HTR-8/SVneo (cell line): ENCODE measurements around the gene HOXD10.

Source experiments
- DNase-seq: peaks from one replicate; pipeline ENCODE4 v3.0.0; 2011; ENCODE audit warnings: low spot score, mixed read lengths; ENCODE audit not compliant: insufficient read length
- FAIRE-seq: peaks from 2 replicates; lab custom pipeline; 2011; peaks lifted over from hg19 to GRCh38; lab: Jason Lieb, UNC

HOXD10 gene

DNA sequence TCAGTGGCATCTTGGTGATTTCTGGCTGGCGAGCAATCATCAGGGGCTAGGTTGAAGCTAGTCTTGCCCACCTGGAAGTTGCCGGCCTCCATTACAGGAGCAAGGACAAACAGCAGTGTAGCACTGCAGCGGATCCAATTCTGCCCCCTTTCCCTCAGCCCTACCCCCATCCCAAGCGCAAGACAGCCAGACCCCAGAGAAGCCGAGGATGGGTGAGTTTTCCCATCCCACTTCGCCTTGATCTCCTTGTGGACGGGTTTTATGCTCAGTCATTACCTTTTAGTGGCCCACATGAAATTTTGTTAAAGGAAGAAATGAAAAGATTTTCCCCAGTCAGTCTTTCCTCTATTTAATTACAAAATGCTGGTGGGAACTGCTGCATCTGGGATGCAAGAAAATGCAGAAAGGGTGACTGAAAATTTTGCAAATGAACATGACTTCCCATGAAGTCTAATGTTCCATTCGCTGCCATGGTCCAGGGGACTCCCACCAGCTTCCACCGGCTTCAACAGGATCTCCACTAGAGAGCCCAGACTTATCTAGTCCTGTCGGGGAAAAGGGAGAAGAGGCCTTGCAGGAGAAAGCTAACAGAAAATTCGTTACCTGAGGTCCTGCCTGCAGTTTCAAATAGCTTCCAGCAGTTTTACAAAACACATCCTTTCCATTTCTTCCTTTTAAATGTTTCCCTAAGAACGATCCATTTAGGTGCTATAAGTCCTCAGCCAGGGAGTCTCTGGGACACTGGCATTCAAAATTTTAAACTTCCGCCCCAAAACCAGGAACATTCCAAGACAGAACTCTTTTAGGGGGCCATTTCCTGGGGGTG, 4.0 kb downstream of the HOXD10 start:
- no peak for DNase-seq
- no peak for FAIRE-seq

DNA sequence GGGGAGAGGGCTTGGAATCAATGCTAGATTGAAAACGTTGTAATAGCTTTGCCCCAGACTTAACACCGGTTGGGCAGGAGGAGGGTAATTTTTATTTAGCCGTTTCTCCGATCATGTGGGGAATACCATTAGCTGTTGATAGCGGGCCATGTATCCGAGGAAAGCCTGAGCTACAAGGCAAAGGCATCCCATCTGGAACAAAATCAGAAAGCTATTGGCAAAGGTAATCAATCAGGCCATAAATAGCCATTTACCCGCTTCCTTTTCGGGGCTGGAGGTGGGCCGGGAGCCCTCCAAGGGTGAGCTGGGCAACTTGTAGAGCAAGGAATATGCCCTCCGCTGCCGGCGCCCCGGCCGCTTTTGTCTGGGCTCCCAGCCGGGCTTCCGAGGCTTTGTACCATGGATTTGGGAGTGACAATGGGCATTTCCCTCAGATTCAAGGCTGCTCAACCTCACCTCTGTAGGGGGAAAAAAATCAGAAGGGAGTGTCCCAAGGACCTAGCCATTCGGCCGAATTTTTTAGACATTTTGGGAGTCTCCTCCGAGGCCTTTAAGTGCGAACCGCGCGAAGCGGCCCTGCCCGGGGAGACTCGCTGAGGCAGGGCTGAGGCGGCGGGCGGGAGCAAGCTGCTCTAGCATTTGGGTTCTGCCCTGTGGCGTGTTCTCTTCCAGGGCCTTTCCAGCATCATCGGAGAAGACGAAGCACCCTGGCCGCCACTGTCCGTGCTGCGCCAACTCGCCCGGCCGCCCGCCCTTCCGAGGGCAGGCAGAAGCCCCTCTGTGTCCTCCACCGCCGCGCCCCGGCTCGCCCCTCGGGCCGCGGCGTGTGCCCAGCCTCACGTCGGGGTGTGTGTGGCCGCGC, 4.8 kb downstream of the HOXD10 start:
- no peak for DNase-seq

DNA sequence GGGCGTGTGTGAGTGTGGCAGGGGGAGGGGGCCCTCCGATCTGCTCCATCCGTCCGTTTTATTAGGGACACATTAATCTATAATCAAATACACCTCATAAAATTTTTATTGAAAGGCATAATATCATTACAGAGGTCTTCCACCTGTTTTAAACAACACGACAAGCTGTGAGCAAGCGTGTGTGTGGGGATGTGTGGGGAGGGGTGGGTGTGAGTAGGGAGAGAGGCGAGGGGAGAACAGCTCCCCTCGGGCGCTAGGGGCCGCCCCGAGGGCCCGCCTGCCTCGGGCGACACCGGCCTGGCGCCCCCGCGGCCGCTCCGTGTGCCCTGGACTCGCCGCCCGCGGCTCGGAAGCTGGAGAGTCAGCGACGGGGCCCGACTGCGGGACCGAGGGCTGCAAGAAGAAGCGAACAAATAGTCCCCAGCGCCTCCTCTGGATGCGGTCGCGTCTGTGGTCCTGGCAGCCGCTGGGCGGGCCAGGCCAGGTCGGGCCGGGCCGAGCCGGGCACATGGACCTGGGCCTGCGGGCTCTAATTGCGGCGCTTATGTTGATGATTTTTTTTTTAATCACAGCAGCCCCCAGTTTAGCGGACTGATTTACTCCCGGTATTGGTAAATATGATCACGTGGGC, 5.6 kb downstream of the HOXD10 start:
- DNase-seq: no peak
- no peak for FAIRE-seq

More for the DNA sequence above, 4.8 kb downstream of the HOXD10 start:
- no peak for FAIRE-seq

DNA sequence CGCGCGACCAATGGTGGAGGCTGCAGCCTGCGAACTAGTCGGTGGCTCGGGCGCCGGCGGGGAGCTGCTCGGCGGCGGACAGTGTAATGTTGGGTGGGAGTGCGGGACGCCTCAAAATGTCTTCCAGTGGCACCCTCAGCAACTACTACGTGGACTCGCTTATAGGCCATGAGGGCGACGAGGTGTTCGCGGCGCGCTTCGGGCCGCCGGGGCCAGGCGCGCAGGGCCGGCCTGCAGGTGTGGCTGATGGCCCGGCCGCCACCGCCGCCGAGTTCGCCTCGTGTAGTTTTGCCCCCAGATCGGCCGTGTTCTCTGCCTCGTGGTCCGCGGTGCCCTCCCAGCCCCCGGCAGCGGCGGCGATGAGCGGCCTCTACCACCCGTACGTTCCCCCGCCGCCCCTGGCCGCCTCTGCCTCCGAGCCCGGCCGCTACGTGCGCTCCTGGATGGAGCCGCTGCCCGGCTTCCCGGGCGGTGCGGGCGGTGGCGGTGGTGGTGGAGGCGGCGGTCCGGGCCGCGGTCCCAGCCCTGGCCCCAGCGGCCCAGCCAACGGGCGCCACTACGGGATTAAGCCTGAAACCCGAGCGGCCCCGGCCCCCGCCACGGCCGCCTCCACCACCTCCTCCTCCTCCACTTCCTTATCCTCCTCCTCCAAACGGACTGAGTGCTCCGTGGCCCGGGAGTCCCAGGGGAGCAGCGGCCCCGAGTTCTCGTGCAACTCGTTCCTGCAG, 6.3 kb downstream of the HOXD10 start, which contains the start of gene HOXD9:
Gene HOXD9 (plus strand): TSS at position 37 of the 728 bp plus-strand sequence. CDS start 50 bp downstream, at position 87.
- DNase-seq (no peak), FAIRE-seq (no peak)

DNA sequence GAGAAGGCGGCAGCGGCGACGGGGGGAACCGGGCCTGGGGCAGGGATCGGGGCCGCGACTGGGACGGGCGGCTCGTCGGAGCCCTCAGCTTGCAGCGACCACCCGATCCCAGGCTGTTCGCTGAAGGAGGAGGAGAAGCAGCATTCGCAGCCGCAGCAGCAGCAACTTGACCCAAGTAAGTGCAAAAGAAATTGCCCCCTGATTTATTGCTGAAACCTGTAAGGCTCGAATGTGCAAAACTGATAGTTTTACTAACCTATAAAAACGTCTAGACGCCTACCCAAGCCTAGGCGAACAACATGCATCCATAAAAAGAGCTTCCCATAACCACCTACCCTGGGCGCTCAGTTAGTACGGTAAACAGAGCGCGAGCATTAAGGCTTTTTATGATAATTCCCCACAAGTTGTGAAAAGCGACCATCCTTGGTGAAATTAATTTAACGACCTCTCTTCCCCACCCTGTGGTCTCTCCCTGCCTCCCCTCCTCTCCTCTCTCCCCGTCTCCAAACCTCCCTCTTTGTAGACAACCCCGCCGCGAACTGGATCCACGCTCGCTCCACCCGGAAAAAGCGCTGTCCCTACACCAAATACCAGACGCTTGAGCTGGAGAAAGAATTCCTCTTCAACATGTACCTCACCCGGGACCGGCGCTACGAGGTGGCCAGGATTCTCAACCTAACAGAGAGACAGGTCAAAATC, 7.0 kb downstream of the HOXD10 start:
- FAIRE-seq (no peak), DNase-seq (no peak)

DNA sequence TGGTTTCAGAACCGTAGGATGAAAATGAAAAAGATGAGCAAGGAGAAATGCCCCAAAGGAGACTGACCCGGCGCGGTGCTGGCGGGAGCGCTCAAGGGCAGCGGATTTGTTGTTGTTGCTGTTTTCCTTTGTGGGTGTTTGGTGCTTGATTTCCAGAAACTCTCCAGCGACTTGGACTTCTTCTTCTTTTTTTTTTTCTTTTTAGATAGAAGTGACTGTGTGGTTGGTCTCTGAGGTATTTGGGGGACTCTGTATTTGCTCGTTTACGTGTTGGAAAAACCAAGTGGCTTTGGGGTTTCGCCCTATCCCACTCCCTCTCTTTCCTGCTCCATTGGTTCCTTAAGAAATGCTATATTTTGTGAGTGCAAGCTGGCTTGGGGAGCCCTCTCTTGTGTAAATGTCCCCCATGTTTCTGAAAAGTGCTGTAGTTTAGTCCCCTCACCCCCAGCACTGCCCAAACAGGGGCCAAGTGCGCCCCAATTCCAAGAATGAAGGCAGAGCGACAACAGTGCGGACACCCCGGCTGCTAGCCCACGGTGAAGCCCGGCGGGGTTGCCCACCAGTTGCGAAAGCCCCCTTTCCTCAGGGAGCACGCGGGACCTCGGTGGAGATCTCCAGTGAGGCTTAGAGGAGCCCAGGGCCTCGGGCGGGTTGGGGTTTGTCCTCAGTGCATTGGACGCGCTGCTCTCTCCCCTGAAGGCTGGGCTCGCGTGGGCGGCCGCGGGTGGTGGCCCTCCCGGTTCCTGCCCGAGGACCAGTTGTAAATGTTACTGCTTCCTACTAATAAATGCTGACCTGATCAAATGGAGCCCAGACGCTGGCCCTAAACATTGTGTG, 7.8 kb downstream of the HOXD10 start:
- FAIRE-seq: no peak

DNA sequence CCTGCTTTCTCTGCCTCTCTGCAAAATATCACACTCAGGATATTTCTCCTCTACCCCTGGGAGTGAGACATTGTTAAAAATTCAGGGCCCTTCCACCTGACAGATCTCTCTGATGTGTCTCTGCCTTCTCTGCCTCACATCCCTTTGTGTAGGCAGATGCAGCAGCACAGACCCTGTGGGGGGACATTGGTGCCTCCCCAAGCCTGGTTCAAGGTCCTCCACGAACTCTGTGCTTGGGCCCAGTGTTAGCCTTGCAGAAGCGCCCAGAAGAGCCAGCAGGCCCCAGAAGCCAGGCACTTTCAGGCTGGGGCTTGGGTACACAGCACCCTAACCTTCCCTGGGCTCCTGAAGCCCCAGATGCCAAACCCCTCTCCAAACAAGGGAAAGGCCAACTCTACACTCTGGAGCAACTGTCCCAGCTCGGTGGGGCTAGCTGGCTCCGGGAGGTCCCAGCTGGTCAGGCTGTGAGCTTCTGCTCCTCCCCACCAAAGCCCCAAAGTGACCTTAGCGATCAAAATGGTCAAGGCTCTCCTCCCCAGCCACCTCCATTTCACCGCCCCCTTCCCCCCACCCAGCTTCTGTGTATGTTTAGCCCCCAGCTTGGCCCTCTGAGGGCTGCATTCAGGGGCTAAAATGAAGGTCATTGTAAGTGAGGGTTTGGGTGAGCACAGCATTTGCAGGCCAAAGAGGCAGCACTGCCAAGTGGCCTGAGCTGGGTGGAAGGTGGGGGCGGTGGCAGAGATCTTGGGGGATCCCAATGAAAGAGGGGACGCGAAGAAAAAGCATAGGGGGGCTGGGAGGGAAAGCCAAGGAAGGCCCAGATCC, 8.6 kb downstream of the HOXD10 start:
- DNase-seq: no peak
- FAIRE-seq: no peak

More for the DNA sequence above, 7.8 kb downstream of the HOXD10 start:
- no peak for DNase-seq

DNA sequence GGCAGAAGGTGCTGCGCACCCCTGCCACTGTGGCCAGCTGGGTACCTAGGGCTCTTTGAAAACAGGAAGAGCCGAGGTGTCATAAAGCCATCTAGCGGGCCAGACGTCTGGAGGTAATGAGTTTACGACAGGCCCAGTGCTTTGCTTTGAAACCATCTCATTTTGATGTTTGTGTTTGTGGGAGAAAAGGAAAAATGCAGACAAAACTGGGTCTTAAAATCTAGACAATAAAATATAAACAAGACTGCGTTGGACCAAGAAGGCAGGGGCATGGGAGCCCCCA, 9.1 kb downstream of the HOXD10 start:
- no peak for FAIRE-seq
- DNase-seq: no peak

DNA sequence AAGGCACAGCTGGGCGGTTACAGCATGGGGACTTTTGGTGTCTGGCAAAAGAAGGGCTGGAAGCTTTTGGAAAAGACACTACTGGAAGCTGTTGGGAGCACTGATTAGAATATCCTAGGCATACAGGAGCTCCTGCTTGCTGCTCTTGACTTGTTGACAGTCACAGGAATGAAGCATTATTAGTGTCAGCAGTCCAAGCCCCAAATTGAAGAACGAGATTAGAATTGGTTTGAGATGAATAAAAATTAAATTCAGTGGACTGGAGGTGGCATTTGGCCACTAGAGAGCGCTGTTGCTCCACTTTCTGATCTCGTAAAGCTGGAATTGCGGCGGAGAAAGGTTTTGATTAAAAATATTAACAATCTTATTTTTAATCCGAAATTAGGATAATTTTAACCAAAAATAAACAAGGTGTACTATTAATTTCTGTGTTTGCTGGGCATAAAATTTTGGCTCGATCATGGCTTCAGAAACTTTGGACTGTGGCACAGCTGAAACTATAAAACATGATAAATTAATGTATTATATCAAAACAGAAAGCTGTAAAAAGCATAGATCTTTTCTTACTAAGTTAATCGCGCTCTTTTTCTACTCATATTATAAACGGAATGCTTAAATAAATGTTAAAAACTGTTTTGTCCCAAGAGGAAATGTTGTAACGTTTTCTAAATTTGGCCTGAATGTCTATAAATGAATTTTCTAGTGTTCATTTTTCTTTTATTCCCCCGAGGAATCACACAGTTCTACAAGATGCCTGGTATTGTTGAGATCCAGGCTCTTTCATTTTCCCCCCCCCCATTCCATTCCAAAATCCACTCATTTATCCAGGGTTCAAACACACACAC, 10.6 kb downstream of the HOXD10 start:
- no peak for FAIRE-seq
- no peak for DNase-seq

DNA sequence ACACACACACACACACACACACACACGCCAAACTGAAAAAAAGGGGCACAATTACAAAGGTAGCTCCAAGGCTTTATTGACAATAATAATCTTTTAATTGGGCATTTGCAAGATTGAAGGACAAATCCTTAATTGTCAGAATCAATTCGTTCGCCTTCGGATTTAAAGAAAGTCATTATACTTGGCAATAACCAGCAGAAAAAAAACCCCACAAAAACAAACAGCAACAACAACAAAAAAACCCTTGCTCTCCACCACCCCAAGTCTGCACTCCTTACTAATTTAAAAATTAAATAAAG, 11.1 kb downstream of the HOXD10 start:
- FAIRE-seq: no peak

DNA sequence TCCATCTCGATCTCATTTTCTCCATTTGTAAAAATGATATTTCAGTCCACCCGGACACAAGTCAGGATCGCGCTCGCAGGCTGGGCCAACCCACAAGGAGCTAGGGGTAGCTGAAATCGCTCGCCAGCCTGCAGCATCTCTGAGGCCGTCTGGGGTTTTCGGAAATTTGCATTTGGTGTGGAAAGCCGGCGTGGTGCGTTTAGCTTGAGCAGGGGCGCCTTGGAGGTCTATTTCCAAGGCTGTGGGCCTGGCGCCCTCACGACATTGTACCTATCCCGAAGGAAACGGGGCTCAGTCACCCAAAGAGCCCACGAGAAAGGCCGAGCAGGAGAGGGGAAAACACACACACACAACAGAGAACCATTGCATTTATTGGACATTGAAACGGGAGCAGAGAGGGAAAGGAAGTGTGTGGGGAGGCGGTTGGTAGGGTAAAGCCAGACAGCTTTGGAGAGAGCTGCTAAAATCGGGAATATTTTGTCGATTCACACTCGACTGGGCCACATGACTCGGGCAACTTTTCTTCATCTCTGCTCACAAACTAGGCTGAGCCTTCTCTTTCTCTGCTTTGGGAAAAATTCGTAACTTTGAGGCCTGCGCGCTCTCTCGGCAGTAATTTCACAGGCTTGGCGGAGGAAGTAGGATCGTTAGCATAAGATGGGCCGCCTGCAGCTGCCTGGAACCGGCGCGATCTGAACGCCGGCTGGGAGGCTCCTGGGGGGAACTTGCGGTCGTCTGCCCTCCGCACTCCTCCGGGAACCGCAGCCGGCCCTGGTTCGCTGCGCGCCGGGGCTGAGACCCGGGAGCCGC, 11.8 kb downstream of the HOXD10 start:
- no peak for DNase-seq
- no peak for FAIRE-seq

More for the DNA sequence above, 11.1 kb downstream of the HOXD10 start:
- DNase-seq: no peak

DNA sequence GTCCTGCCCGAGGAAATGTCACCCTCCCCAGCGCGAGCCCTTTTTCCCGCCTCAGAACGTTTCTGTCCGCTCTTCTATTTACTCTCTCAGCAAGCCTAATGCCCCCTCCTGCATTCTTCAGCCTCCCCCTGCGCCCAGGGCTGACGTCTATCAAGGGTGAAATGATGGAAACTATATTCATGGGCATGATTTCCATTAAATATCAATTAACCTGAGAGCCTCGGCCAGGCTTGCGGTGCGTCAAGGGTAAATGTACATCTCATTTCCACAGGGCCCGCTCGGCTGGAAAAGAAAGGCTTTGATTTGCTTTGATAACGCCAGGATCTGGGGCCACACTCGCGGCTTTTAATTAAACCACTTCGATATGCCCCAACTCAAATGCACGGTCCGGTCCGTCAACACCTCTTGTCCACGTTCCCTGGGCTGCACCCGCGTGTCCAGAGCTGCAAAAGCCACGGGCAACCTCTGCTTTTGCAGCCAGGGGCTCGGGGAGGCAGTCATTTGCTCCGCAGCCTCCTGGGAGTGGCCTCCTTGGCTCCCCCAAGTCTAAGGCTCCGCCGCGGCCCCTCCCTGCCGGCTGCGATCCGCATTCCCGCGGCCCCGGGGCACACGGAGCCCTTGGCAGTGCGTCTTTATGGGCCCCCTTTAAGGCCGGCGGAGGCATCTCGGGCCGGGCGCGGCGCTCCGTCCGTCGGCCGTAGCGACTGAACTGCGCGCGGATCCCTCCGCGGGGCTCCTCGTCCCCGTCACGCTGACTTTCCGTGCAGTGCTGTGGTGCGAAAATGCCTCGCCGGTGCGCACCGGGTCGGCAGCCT, 12.6 kb downstream of the HOXD10 start, which contains the start of gene HOXD8:
Gene HOXD8 (plus strand): TSS at position 724 of the 815 bp plus-strand sequence. CDS start 662 bp downstream, outside the sequence.
- DNase-seq (no peak), FAIRE-seq (peak; percentile 60)

DNA sequence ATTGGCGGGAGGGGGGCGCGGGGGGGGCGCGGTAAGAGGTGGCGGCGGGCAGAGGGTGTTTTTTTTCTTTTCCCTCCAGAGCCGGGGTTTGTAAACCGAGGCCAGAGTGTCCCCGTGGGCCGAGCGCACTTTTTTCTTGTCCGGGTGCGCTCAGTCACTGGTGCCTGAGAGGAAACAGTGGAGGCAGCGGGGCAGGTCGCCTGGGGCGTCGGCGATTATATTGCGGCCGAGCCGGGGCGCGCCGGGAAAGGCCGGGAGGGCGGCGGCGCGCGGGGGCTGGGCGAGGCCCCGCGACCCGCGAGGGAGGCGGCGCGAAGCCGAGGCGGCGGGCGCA, 13.2 kb downstream of the HOXD10 start:
- FAIRE-seq (no peak), DNase-seq (no peak)

DNA sequence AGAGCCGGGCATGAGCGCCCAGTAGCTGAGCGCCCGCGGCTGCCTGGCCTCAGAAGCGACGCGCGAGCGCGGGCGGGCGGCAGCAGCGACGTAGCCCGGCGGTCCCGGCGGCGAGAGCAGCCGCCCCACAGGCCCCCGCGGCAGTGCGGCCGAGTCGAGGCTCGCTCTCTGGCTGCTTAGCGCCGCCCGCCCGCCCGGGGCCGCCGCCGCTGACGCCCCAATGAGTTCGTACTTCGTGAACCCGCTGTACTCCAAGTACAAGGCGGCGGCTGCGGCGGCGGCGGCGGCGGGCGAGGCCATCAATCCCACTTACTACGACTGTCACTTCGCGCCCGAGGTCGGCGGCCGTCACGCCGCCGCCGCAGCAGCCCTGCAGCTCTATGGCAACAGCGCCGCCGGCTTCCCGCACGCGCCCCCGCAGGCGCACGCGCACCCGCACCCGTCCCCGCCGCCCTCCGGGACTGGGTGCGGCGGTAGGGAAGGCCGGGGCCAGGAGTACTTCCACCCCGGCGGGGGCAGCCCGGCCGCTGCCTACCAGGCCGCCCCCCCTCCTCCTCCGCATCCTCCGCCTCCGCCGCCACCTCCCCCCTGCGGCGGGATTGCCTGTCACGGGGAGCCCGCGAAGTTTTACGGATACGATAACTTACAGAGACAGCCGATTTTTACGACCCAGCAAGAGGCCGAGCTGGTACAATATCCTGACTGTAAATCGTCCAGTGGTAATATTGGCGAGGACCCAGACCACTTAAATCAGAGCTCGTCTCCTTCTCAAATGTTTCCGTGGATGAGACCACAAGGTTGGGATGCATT, 13.8 kb downstream of the HOXD10 start:
- no peak for DNase-seq

More for the DNA sequence above, 13.8 kb downstream of the HOXD10 start:
- FAIRE-seq: peak; percentile 72
